ENCODE results near the gene MYO7B. TPM values are rescaled to one million over a fixed set of nuclear protein-coding genes. Genes with fewer than 3 reads are reported as not detected.
"Not testable (repeated sequence)": the region's sequence is repeated elsewhere in the genome, so short reads cannot be mapped to it uniquely, and the experiment has no call there.

Gene MYO7B
- total RNA-seq, 1 donor from 2014 or later, result 0.46 TPM

GRCh38 chr2:127566576-127566975, 31.1 kb downstream of the MYO7B start:
- intact Hi-C loops (cut with DNase I), result no loop called here
- DNase-seq (ENCODE audit: missing footprints), result no peak
- ATAC-seq, result no peak

GRCh38 chr2:127567351-127567854, 31.9 kb downstream of the MYO7B start:
- ATAC-seq (no peak), DNase-seq (ENCODE audit: missing footprints) (no peak)
- intact Hi-C loops (cut with DNase I), result no loop called here

GRCh38 chr2:127568128-127568527, 32.6 kb downstream of the MYO7B start:
- intact Hi-C loops (cut with DNase I), result no loop called here
- ATAC-seq (no peak), DNase-seq (ENCODE audit: missing footprints) (no peak)

GRCh38 chr2:127569666-127570065, 34.2 kb downstream of the MYO7B start:
- DNase-seq (ENCODE audit: missing footprints) (no peak), ATAC-seq (no peak)
- intact Hi-C loops (cut with DNase I), result no loop called here

- DNase-seq (ENCODE audit: missing footprints) (no peak), ATAC-seq (peak; percentile 61)
- intact Hi-C loops (cut with DNase I), result no loop called here
These were observed 35.1 kb downstream of the MYO7B start for GRCh38 chr2:127570282-127571250.

DNA sequence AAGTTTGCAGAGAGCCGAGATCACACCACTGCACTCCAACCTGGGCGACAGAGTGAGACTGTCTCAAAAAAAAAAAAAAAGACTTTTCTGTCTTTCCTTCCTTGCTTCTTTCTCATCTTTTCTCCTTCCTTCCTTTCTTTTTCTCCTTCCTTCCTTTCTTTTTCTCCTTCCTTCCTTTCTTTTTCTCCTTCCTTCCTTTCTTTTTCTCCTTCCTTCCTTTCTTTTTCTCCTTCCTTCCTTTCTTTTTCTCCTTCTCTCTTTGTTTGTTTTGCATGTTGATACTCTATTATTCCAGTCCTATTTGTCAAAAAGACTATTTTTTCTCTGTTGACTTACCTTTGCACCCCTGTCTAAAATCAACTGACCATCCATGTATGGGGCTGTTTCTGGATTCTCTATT, 36.9 kb downstream of the MYO7B start:
- ATAC-seq; intact Hi-C loops (cut with DNase I); DNase-seq (ENCODE audit: missing footprints): not testable (repeated sequence)

GRCh38 chr2:127572841-127573240, 37.4 kb downstream of the MYO7B start:
- intact Hi-C loops (cut with DNase I), result no loop called here
- DNase-seq (ENCODE audit: missing footprints) (no peak), ATAC-seq (no peak)

GRCh38 chr2:127573298-127573697, 37.8 kb downstream of the MYO7B start:
- ATAC-seq (no peak), DNase-seq (ENCODE audit: missing footprints) (no peak)

DNA sequence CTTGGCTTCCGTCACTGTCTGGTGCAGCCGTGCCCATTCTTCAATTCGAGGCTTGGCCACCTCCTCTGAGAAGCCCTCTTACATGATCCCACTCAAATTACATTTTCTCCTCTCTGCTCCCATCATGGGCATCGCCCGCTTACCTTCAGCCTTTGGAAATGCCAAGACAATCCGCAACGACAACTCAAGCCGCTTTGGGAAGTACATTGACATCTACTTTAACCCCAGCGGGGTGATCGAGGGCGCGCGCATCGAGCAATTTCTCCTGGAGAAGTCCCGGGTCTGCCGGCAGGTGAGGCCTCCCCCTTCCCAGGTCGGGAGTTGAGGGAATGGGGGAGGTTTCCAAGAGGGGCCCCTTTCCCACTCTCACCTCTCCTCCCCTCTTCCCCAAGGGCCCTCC, 38.3 kb downstream of the MYO7B start:
- intact Hi-C loops (cut with DNase I), result no loop called here
- DNase-seq (ENCODE audit: missing footprints) (no peak), ATAC-seq (no peak)

More at GRCh38 chr2:127573298-127573697, 37.8 kb downstream of the MYO7B start:
- intact Hi-C loops (cut with DNase I), result no loop called here

DNA sequence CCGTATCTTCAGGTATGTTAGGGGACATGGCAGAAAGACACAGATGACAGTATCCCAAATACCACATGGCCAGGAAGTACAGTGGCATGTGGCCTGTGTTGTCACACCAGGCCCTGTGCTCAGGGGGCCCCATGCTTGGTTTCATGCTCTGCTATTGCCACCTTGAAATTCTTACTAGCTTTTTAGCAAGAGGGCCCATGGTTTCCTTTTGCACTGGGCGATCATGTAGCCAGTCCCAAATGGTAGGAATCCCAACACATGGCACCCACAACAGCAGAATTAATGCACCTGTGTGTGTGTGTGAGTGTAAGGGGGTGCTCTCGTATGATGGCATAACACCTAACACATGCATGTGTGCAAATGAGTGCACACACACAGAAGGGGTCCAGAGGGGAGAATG, 39.2 kb downstream of the MYO7B start:
- DNase-seq (ENCODE audit: missing footprints), result no peak
- intact Hi-C loops (cut with DNase I), result no loop called here

DNA sequence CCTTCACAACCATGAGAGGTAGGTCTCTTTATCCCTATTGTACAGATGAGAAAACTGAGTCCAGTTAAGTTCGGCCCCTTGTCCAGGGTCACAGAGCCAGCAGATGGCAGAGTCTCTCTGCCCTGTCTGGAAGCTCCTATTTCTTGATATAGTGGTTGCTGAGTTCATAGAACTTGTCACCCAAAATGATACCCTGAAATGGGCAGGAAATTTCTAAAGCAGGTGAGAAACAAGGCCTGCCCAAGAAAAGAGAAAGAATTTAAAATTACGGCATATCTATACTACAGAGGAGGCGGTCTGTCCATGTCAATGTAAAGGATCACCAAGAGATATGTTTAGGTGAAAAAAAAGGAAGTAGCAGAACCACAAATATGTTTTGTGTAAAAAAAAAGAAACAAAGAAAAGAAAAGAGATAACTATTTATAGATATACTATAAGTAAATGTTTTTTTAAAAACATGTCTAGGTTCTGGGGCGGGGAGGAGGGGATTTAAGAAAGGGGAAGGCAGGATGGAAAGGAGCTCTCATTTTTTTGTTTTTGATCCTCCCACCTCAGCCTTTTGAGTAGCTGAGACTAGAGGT, 39.8 kb downstream of the MYO7B start:
- DNase-seq (ENCODE audit: missing footprints), result no peak
- intact Hi-C loops (cut with DNase I), result no loop called here
- no peak for ATAC-seq

More for the DNA sequence above, 39.2 kb downstream of the MYO7B start:
- ATAC-seq, result no peak

DNA sequence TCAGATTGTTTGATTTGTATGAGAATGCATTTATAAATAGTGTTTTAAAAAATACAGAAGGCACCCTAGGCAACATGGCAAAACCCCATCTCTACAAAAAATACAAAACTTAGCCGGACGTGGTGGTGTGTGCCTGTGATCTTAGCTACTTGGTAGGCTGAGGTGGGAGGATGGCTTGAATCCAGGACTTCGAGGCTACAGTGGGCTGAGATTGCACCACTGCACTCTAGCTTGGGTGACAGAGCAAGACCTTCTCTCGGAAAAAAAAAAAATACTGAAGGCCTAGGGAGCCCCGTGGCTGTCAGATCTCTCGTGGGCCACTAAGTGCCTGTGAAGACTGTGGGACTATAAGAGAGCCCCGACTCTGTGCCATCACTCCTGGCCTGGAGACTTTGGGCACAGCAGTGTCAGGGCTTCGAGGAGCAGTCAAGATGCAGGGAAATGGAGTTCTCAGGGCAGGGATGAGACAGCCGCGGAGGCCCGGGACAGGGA, 40.5 kb downstream of the MYO7B start:
- ATAC-seq (peak; percentile 17), DNase-seq (ENCODE audit: missing footprints) (no peak)
- intact Hi-C loops (cut with DNase I), result no loop called here

DNA sequence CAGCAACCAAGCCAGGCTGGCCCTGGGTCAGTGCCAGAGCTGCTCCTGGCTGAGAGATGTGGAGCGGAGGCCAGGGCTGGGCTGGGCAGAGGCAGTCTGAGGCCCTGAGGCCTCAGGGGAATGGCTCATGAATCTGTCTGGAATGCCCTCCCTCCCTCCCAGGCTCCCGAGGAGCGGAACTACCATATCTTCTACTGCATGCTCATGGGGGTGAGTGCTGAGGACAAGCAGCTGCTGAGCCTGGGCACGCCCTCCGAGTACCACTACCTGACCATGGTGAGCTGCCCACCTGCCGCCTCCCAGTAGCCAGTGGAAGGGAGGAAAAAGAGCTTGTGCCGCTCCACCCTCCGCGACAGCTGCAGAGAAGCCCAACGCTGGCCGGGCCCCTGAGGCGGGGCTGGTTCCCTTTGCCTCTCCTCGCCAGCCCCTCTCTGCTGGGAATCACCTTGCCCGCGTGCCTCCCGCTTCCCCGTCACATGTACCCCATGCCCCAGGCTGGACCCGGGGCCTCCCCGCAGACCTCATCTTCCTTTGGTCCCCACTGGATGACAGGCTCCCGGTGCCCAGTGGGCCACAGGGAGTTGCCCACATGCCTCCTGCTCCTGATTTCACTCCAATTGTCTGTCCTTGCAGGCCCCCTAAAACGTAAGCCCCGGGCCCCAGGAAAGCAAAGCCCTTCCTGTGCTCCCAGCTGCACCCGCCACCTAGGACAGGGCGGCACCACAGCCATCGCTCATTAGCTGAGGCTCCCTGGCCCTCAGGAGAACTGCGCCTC, 41.1 kb downstream of the MYO7B start:
- intact Hi-C loops (cut with DNase I), result no loop called here
- ATAC-seq (peak; percentile 93), DNase-seq (ENCODE audit: missing footprints) (peak; percentile 91)

GRCh38 chr2:127577208-127577475, 41.7 kb downstream of the MYO7B start:
- intact Hi-C loops (cut with DNase I), result no loop called here
- no peak for ATAC-seq
- DNase-seq (ENCODE audit: missing footprints), result no peak

- no peak for DNase-seq (ENCODE audit: missing footprints)
- intact Hi-C loops (cut with DNase I), result no loop called here
- no peak for ATAC-seq
These were observed 42.0 kb downstream of the MYO7B start for GRCh38 chr2:127577503-127577902.

GRCh38 chr2:127577973-127578372, 42.5 kb downstream of the MYO7B start:
- DNase-seq (ENCODE audit: missing footprints), result no peak
- no peak for ATAC-seq
- intact Hi-C loops (cut with DNase I), result no loop called here

DNA sequence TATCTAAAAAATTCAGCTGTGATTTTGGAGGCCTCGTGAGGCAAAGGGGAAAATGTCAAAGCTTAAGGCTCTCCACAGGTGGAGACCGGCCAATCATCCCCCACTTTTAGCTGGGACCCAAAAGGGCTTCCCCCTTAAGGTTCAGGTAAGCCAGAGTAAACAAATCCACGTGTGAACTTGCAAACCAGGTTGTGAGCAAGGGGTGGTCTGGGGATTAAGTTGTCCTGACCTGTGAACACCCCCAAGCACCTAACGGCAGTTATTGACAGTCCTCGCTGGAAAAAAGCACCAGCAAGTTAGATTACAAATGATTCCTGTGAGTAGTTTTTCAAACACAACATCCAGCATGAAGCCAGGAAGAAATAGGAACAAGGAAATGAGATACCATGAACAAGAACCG, 42.9 kb downstream of the MYO7B start:
- intact Hi-C loops (cut with DNase I), result no loop called here
- ATAC-seq (no peak), DNase-seq (ENCODE audit: missing footprints) (no peak)

- intact Hi-C loops (cut with DNase I), result no loop called here
- ATAC-seq (no peak), DNase-seq (ENCODE audit: missing footprints) (no peak)
These were observed 43.7 kb downstream of the MYO7B start for GRCh38 chr2:127579231-127579630.

Data from Right ventricle myocardium inferior (tissue), 1 donor.